Fibroblast of skin of left biceps (primary cell): Measurements from ENCODE around the gene DNMT1.
"Not testable (repeated sequence)": the region's sequence is repeated elsewhere in the genome, so short reads cannot be mapped to it uniquely, and the experiment has no call there.

Source experiments
- DNase-seq, 2 experiments: peaks; one replicate each; pipeline ENCODE4 v3.0.0-alpha.2; 2013; ENCODE audit warnings: low read depth in 2 of 2

Gene DNMT1

GRCh38 chr19:10222201-10222890 is 27.6 kb upstream of the DNMT1 start:
- no peak for DNase-seq

GRCh38 chr19:10220695-10221094 is 25.9 kb upstream of the DNMT1 start:
- DNase-seq = no peak

- peak in 1 of 2 experiments; percentile 33 for DNase-seq
These were observed 24.9 kb upstream of the DNMT1 start for GRCh38 chr19:10219678-10220077.

GRCh38 chr19:10217085-10217484 is 22.3 kb upstream of the DNMT1 start:
- no peak for DNase-seq

GRCh38 chr19:10214784-10215183 is 20.0 kb upstream of the DNMT1 start:
- no peak for DNase-seq

GRCh38 chr19:10211691-10212090 is 16.9 kb upstream of the DNMT1 start:
- DNase-seq = no peak

- no peak for DNase-seq
These were observed 16.3 kb upstream of the DNMT1 start for GRCh38 chr19:10211061-10211460.

- DNase-seq = no peak
These were observed 14.6 kb upstream of the DNMT1 start for GRCh38 chr19:10209315-10209714.

- DNase-seq = no peak
These were observed 12.3 kb upstream of the DNMT1 start for GRCh38 chr19:10207026-10207425.

GRCh38 chr19:10206226-10206885 is 11.6 kb upstream of the DNMT1 start:
- no peak for DNase-seq

GRCh38 chr19:10205636-10206035 is 10.9 kb upstream of the DNMT1 start:
- no peak for DNase-seq

GRCh38 chr19:10203686-10204085 is 8.9 kb upstream of the DNMT1 start:
- no peak for DNase-seq

GRCh38 chr19:10201176-10201575 is 6.4 kb upstream of the DNMT1 start:
- no peak for DNase-seq

GRCh38 chr19:10200101-10200500 is 5.3 kb upstream of the DNMT1 start:
- DNase-seq = not testable (repeated sequence)

- not testable (repeated sequence) for DNase-seq
These were observed 4.3 kb upstream of the DNMT1 start for GRCh38 chr19:10198889-10199644.

- DNase-seq = no peak
These were observed 406 bp upstream of the DNMT1 start for GRCh38 chr19:10195199-10195519.

GRCh38 chr19:10193790-10194499 is 808 bp downstream of the DNMT1 start:
- DNase-seq = no peak

GRCh38 chr19:10192922-10193321 is 1.8 kb downstream of the DNMT1 start:
- no peak for DNase-seq

GRCh38 chr19:10191347-10191746 is 3.4 kb downstream of the DNMT1 start:
- peak; percentile 53 for DNase-seq

GRCh38 chr19:10190026-10190425 is 4.7 kb downstream of the DNMT1 start:
- no peak for DNase-seq

GRCh38 chr19:10189616-10190015 is 5.1 kb downstream of the DNMT1 start:
- DNase-seq = no peak

- no peak for DNase-seq
These were observed 7.4 kb downstream of the DNMT1 start for GRCh38 chr19:10187315-10187714.
